HG02852 (cell line): ENCODE data around the gene EXD3.

Source experiments
- ATAC-seq: cut with Tn5 transposase; IDR thresholded peaks from one replicate; pipeline ENCODE4 v1.9.1; 2021; ENCODE audit warnings: mild to moderate bottlenecking, moderate library complexity; ENCODE audit not compliant: unreplicated experiment

The EXD3 gene

DNA sequence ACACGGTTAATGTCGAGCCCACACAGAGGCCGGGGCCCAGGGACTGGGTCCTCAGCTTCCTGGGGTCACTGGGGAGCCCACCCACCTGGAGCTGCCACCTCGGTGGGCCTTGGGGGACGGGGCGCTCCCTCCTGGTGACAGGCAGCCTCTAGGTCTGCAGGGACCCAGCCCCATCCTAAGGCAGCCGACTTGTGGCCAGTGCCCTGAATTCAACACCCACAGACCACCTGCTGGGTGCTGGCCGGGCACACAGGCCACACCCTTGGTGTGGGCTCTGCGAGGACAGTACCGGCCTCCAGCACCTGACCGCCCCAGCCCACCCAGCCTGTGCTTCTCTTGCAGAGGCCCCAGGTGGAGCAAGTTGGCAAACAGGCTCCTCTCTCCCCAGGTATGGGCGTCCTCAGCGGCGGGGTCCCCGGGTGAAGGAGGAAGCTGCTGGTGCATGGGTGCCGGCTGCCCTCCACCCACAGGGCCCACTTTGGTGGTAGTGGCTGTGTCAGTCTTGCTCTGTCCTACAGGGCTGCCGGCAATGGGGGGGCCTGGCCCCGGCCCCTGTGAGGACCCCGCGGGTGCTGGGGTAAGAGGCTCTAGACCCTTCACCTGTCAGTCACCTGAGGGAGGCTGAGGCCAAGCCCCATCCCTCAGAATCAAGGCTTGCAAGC lies 9.9 kb upstream of the EXD3 start:
- ATAC-seq, result no peak

DNA sequence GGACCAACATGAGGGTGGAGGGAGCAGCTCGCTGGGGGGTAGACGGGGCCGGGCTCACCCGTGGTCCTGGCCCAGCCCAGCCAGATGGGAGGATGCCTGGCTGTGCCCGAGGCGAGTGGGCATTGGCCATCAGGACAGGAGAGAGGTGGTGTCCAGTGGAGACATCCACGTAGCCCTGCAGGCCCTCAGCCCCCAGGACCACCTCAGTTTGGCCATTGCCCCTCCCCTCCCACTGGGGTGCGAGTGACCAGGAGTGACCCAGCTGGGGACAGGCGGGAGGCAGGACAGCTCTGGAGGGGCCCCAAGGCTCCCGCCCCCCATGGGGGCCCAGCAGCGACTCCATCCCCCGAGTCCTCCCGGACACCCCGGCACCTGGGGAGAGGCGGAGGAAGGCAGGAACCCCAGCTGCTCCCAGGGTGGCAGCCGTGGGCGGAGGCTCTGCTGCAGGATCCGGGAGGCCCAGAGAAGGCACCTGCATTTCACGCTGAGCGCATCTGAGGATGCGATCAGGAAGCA lies 8.5 kb upstream of the EXD3 start:
- ATAC-seq, result no peak

- no peak for ATAC-seq
Measured at GRCh38 chr9:137430723-137431415, 7.9 kb upstream of the EXD3 start.

DNA sequence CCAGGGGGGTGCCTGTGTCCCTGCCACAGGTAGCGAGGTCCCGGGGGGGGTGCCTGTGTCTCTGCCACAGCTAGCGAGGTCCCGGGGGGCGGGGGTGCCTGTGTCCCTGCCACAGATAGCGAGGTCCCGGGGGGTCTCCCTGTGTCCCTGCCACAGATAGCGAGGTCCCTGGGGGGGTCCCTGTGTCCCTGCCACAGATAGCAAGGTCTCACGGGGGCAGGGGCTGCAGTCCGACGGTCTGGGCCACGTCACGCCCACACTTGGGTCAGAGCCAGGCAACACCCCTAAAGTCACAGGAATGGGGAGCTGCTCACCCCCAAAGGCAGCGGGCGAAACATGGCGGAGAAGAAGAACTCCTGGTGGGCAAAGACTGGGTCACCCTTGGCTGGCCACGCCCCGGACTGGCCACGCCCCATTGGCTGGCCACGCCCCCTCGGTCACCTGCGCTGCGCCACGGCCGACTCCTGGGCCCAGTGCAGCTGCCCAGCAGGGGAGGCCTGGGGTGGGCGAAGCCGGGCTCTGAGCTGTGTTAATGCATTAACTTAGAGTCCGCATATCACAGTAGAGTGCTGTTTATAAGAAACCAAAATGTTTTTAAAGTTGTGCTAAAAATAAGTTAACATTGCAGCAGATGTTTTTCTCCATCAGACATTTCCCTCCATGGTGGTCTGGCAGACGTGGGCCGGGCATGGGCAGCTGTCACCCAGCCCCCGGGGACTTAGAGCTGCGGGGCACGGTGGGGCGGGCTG lies 7.2 kb upstream of the EXD3 start:
- ATAC-seq, result no peak

DNA sequence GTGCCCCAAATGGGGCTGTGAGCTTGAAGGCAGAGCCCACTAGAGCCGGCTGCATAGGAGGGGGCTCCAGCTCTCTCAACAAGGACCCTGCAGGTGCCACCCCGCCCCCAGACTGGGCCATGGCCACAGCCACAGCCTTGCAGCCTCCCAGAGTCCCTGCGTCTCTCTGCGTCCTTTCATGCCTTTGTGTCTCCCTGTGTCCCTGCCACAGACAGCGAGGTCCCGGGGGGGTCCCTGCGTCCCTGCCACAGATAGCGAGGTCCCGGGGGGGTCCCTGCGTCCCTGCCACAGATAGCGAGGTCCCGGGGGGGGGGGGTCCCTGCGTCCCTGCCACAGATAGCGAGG lies 6.6 kb upstream of the EXD3 start:
- no peak for ATAC-seq

GRCh38 chr9:137428841-137429545 lies 6.0 kb upstream of the EXD3 start:
- no peak for ATAC-seq

DNA sequence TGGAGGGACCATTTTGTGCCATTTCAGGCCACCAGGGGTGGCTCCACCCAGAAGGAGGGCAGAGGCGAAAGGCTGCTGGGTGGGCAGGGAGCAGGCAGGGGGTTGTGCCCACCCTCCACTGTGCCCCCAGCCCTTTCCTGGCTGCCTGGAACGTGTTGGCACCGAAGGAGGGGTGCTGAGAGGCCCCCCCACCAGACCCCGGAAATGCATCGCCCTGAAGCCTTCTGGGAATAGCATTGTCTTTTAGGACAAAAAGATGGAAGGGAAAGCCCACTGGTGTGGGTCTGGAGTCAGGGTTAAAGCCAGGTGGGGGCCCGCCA lies 5.3 kb upstream of the EXD3 start:
- ATAC-seq, result no peak

DNA sequence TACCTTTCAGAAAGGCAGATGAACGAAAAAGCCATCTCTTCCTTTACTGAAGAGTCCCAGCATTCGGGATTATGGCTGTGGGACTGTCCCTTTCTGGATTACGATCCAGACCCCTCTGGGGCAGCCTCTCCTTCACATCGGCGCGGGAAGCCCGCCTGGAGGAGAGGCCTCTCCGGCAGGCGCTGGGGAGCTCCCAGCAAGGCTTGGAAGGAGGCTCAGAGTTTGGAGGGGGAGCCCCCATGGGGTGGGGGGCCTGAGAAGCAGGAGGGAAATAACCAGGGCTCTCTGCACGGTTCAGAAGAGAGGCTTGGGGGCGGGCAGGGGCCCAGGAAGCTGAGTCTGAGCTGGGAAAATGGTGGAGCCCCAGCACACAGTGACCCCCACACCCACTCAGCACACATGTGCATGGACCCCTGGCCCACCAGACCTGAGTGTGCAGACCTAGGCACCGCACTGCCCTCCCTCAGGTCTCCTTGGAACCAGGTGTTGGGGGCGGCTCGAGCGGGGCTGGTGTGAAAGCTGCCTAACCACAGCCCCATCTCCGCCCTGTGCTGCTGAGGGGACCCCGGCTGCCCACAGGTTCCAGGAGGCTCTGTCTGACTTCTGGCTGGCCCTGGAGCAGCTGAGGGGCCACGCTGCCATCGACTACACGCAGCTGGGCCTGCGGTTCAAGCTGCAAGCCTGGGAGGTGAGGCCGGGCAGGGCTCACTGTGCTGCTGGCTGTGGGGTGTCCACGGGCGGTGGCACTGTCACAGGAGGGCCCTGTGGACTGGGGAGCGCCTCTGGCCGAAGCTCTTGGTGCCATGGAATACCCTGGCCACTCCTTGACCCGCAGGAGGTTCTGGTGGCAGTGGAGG lies 4.7 kb upstream of the EXD3 start:
- ATAC-seq, result no peak

- no peak for ATAC-seq
Measured at GRCh38 chr9:137426018-137426681, 3.2 kb upstream of the EXD3 start.

- peak; percentile 29 for ATAC-seq
Measured at GRCh38 chr9:137423514-137424291, 741 bp upstream of the EXD3 start.

GRCh38 chr9:137421838-137422603 lies 941 bp downstream of the EXD3 start:
- ATAC-seq, result no peak

DNA sequence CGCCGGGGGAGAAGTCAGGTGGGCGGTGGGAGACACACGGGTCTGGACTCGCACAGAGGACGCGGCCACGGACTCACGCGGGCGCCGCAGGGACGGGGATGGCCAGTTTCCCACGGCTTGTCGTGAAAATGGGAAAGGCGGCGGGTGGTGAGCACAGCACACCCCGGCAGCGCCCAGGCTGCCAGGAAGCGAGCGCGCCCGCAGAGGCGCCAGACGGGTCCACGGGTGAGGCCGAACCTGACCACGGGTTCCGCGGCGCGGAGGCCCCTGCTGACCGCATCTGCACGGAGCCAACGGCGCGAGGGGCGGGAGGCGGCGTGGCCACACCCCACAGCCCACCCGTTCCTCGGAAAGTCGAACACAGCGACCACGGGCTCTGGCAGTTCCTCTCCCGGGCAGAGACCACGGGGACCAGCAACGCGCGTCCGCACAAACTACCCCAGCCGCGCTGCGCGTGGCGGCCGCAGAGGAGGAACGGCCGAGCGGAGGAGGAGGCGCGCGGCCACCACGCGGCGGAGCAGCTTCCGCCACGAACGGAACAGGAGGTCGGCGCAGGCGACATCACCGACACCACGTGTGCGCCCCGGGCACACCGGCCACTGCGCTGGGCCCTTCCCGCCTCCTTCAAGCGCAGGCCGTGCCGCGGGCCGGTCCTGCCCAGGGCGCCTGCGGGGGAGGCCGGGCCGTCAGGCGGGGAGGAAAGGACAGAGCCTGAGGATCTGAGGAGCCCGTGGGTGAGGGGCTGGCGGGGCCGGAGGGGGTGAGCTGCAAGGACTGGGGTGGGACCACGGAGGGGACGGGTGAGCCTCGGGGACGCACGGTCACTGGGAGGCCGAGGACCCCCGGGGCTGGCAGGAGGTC lies 5.6 kb downstream of the EXD3 start:
- ATAC-seq, result no peak

DNA sequence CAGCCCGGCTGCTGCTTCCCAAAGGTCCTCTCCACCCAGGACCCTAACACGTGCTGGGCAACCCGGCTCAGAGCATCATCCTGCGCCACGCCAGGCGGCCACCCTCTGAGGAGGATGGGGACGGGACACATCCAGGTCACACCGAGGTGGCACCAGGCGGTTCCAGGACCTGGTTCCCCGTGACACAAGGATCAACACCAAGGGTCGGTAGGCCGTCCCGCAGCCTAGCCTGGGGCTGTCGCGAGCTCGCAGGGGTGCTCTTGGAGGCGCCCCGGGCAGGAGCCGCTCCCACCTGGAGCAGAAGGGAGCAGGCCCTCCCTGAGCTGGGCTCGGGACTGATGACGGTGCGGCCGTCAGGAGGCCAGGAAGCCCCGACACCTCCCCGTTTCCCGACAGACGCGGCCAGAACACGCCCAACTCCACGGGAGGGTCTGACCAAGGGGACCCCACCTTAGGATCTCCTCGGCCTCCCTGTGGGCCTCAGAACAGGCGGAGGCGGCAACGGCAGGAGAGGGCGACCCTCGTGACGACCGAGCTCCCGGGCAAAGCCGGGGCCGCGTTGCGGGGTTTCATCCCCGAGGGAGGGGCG lies 6.3 kb downstream of the EXD3 start:
- no peak for ATAC-seq

GRCh38 chr9:137416006-137416562 lies 6.9 kb downstream of the EXD3 start:
- ATAC-seq, result no peak

- ATAC-seq, result no peak
Measured at GRCh38 chr9:137415451-137415850, 7.5 kb downstream of the EXD3 start.

DNA sequence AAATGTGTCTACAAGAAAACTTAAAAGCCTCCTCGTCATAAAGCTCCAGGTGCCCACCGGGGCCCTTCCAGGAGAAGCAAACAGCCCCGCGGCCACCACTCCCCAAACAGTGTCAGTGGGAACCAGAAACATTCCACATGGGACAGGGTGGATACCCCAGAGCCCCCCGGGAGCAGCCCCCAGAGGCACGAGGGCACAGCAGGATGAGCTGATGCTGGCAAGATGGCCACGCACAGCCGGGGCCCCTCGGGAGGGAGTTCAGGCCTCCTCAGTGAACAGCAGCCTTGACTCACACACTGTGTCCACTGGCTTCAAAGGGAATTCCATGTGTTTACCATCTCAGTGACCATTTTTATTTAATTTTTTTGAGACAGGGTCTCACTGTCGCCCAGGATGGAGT lies 10.5 kb downstream of the EXD3 start:
- no peak for ATAC-seq
